Inferior parietal cortex (tissue), 1 donor: ENCODE results near the gene USPL1.
"Not testable (repeated sequence)": the region's sequence is repeated elsewhere in the genome, so short reads cannot be mapped to it uniquely, and the experiment has no call there.

Experiments
- DNase-seq: peaks from one replicate; pipeline ENCODE4 v3.0.0-alpha.2; 2016; ENCODE audit errors: extremely low spot score

Gene USPL1

GRCh38 chr13:30617315-30618185, at the start of gene USPL1:
Gene USPL1, plus strand, starts transcription at chr13:30617920. Its CDS starts 3,221 bp downstream, at chr13:30621141.
- DNase-seq = peak; percentile 97

- DNase-seq = peak; percentile 41
Measured at GRCh38 chr13:30569901-30570576, 47.7 kb upstream of the USPL1 start.

- DNase-seq = no peak
Measured at GRCh38 chr13:30570691-30571090, 47.0 kb upstream of the USPL1 start.

GRCh38 chr13:30572859-30573275, 44.9 kb upstream of the USPL1 start:
- DNase-seq = peak; percentile 47

GRCh38 chr13:30576528-30576927, 41.2 kb upstream of the USPL1 start:
- DNase-seq = no peak

- no peak for DNase-seq
Measured at GRCh38 chr13:30577401-30577852, 40.3 kb upstream of the USPL1 start.

- DNase-seq = no peak
Measured at GRCh38 chr13:30580852-30581502, 36.7 kb upstream of the USPL1 start.

- DNase-seq = no peak
Measured at GRCh38 chr13:30581582-30581981, 36.1 kb upstream of the USPL1 start.

GRCh38 chr13:30584051-30584731, 33.5 kb upstream of the USPL1 start:
- DNase-seq = no peak

GRCh38 chr13:30585748-30586262, 31.9 kb upstream of the USPL1 start:
- DNase-seq = no peak

GRCh38 chr13:30587231-30587630, 30.5 kb upstream of the USPL1 start:
- DNase-seq = no peak

- no peak for DNase-seq
Measured at GRCh38 chr13:30587739-30588138, 30.0 kb upstream of the USPL1 start.

- no peak for DNase-seq
Measured at GRCh38 chr13:30593001-30593400, 24.7 kb upstream of the USPL1 start.

- DNase-seq = no peak
Measured at GRCh38 chr13:30600496-30600895, 17.2 kb upstream of the USPL1 start.

GRCh38 chr13:30601836-30602235, 15.9 kb upstream of the USPL1 start:
- DNase-seq = no peak

- DNase-seq = no peak
Measured at GRCh38 chr13:30605052-30605451, 12.7 kb upstream of the USPL1 start.

- DNase-seq = not testable (repeated sequence)
Measured at GRCh38 chr13:30607186-30607585, 10.5 kb upstream of the USPL1 start.

- DNase-seq = no peak
Measured at GRCh38 chr13:30607908-30608307, 9.8 kb upstream of the USPL1 start.

- DNase-seq = no peak
Measured at GRCh38 chr13:30608364-30608763, 9.4 kb upstream of the USPL1 start.

- no peak for DNase-seq
Measured at GRCh38 chr13:30610311-30610710, 7.4 kb upstream of the USPL1 start.

- DNase-seq = peak; percentile 35
Measured at GRCh38 chr13:30615481-30615865, 2.2 kb upstream of the USPL1 start.
